Central memory CD8-positive, alpha-beta T cell (primary cell): ENCODE data around the gene CCT5.
"Not testable (repeated sequence)": the region's sequence is repeated elsewhere in the genome, so short reads cannot be mapped to it uniquely, and the experiment has no call there.

Experiments
- ATAC-seq: fragments of 150-1000 bp; cut with Tn5 transposase; replicated peaks from 2 replicates; pipeline ENCODE4 v1.10.0; 2022; ENCODE audit warnings: mild to moderate bottlenecking, moderate FRiP score, moderate number of reproducible peaks; ENCODE audit not compliant: poor library complexity, severe bottlenecking; ENCODE audit errors: extremely low read depth
- DNase-seq, 2 donors: peaks; one replicate each; pipeline ENCODE4 v3.0.0; 2021; ENCODE audit warnings: low spot score in 2 of 2
- H3K27ac Mint-ChIP-seq: one replicate; pipeline ENCODE4 v1.8.0; 2022; ENCODE audit warnings: low read depth, mild to moderate bottlenecking, moderate library complexity, mixed read lengths
- H3K27me3 Mint-ChIP-seq: one replicate; pipeline ENCODE4 v1.8.0; 2022; ENCODE audit warnings: mixed read lengths
- H3K36me3 Mint-ChIP-seq: one replicate; pipeline ENCODE4 v1.8.0; 2022; ENCODE audit warnings: mild to moderate bottlenecking, moderate library complexity, mixed read lengths; ENCODE audit not compliant: insufficient read depth
- H3K4me1 Mint-ChIP-seq: one replicate; pipeline ENCODE4 v1.8.0; 2022; ENCODE audit warnings: mixed read lengths
- H3K4me3 Mint-ChIP-seq: one replicate; pipeline ENCODE4 v1.8.0; 2022; ENCODE audit warnings: mild to moderate bottlenecking, moderate library complexity, mixed read lengths
- H3K9me3 Mint-ChIP-seq: one replicate; pipeline ENCODE4 v1.8.0; 2022; ENCODE audit warnings: mixed read lengths

The CCT5 gene

DNA sequence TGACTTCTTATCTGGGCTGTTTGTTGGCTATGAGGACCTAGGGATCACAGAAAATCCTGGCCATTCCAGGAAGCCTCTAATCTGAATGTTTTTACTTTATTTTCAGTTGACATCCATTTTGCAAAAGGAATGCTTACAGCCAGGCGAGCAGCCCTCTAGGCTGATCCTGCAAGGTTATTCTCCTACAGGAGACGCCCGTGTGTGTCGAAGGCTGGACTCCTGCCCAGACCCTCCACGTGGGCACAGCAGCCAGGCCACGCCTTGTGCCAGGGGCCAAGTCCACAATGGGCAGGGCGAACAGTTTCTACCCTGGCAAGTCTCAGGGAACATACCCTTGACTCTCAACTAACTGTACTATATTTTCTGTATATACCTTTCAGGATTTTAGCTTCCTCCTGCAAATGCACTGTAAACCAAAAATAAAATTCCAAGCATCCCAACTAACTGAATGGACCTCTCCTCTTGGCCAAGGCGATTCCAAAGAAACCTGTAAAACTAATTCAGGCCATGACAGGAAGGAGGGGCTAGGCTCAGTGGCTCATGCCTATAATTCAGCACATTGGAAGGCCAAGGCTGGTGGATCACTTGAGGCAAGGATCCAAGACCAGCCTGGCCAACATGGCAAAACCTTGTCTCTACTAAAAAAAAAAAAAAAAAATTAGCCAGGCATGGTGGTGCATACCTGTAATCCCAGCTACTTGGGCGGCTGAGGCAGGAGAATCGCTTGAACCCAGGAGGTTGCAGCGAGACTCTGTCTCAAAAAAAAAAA is 51.9 kb downstream of the CCT5 start:
- DNase-seq, result no peak
- Mint-ChIP-seq H3K9me3 (no peaks in the 10 kb centered on the region), H3K4me3 (no peak overlapping the region), H3K4me1 (peaks cover under 1% of the 10 kb centered on the region), H3K36me3 (no peaks in the 10 kb centered on the region), H3K27me3 (peaks cover 20% of the 10 kb centered on the region), H3K27ac (no peak overlapping the region)
- no peak for ATAC-seq

DNA sequence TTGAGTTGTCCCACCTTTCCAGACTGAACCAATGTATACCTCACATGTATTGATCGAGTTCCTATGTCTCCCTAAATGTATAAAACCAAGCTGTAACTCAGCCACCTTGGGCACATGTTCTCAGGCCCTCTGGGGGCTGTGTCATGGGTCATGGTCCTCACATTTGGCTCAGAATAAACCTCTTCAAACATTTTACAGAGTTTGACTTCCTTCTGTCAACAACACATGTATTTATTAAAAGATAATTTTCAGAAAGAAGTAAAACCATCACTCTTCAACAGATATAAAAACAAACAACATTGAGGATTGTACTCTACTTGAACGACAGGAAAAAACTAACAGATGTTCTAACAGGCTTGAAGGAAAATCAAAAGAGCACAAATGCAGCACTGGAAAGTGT is 53.1 kb downstream of the CCT5 start:
- H3K27ac Mint-ChIP-seq, result no peak overlapping the region

DNA sequence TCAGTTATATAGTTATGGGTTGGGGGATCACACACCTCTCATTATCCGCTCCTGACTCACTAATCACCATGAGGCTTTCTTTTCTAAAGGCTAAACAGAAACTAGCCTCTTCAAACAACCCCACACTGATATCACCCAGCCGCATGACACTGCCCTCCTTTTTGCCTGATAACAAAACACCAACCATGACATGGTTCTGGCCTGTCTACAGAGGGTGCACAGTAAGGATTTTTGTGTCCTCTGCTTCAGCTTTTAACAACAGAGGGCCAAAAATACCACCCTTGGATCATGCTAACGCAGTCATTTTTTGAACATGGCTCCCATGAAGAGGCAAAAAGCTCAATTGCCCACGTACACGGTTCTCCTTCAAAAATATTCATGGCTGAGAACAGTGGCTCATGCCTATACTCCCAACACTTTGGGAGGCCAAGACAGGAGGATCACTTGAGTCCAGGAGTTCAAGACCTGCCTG is 53.7 kb downstream of the CCT5 start:
- Mint-ChIP-seq H3K27ac (no peak overlapping the region), H3K9me3 (no peaks in the 10 kb centered on the region), H3K4me1 (peaks cover 7% of the 10 kb centered on the region), H3K4me3 (no peak overlapping the region), H3K36me3 (no peaks in the 10 kb centered on the region), H3K27me3 (peaks cover 26% of the 10 kb centered on the region)
- DNase-seq, result no peak
- ATAC-seq, result no peak

More for the DNA sequence above, 53.1 kb downstream of the CCT5 start:
- Mint-ChIP-seq H3K4me1 (peaks cover 7% of the 10 kb centered on the region), H3K4me3 (no peak overlapping the region), H3K27me3 (peaks cover 22% of the 10 kb centered on the region), H3K36me3 (no peaks in the 10 kb centered on the region), H3K9me3 (no peaks in the 10 kb centered on the region)
- no peak for ATAC-seq
- no peak for DNase-seq

DNA sequence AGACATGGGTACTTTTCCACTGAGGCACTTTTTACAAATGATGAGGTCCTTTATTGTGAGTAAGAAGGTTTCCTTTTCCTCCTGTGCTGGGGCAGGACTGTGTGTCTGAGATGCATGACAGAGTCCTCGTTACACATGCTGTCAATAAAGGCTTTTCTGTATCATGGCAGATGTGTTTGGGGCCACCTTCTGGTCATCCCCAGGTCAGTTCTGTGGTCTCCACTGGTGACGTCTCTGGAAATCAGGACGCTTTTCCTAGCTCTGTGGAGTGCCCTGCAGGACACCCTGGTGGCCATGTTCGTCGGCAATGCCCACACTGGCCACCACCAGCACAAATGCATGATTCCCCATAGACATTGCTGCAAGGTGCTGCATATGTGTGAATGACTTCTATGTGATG is 54.9 kb downstream of the CCT5 start:
- Mint-ChIP-seq H3K36me3 (no peaks in the 10 kb centered on the region), H3K4me3 (no peak overlapping the region), H3K27ac (no peak overlapping the region), H3K4me1 (peaks cover 7% of the 10 kb centered on the region), H3K9me3 (no peaks in the 10 kb centered on the region), H3K27me3 (peaks cover 31% of the 10 kb centered on the region)
- ATAC-seq (no peak), DNase-seq (no peak)

DNA sequence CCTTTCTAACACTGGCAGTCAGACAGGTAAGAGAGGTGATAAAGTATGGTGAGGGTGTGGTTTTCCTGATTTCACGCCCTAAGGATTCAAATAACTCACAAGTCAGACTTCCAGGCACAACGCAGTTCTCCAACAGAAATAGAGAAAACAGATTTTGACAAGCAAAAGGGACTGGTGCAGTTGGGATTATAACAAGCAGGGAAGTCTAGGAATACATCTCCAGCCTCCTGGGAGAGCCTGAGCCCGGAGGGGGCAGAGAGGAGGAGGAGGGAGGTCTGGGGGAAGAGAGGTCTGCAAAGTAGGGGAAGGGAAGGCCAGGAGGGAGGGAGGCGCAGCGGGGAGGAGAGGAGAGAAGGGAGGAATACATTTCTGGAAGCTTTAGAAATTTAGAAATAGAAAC is 56.0 kb downstream of the CCT5 start:
- H3K36me3 Mint-ChIP-seq, result no peaks in the 10 kb centered on the region
- H3K27ac Mint-ChIP-seq, result no peak overlapping the region
- peaks cover 7% of the 10 kb centered on the region for H3K4me1 Mint-ChIP-seq
- no peak overlapping the region for H3K4me3 Mint-ChIP-seq
- no peak for DNase-seq
- H3K9me3 Mint-ChIP-seq, result no peaks in the 10 kb centered on the region
- peaks cover 31% of the 10 kb centered on the region for H3K27me3 Mint-ChIP-seq
- no peak for ATAC-seq

DNA sequence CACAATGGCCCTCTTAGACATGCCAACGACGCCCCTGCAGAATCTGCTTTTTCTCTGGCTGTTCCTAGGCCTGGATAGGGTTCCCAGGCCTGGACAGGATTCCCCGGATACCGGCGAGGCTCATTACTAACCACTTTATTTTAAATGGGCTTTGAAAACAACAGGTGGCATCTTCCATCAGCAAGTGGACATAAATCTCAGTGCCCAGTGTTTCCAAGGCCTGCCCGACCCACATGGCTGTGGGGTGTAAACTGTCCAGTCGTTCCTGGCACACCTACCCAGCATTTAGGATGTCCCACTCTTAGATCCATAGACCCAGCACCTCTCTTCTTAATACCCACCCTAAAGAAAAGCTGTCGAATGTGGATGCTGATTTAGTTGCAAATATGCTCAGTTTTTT is 56.7 kb downstream of the CCT5 start:
- no peak overlapping the region for H3K27ac Mint-ChIP-seq
- no peaks in the 10 kb centered on the region for H3K36me3 Mint-ChIP-seq
- DNase-seq (no peak), ATAC-seq (no peak)
- peaks cover 31% of the 10 kb centered on the region for H3K27me3 Mint-ChIP-seq
- no peaks in the 10 kb centered on the region for H3K9me3 Mint-ChIP-seq
- peak overlapping the region; percentile 84 for H3K4me3 Mint-ChIP-seq
- H3K4me1 Mint-ChIP-seq, result peaks cover 7% of the 10 kb centered on the region

DNA sequence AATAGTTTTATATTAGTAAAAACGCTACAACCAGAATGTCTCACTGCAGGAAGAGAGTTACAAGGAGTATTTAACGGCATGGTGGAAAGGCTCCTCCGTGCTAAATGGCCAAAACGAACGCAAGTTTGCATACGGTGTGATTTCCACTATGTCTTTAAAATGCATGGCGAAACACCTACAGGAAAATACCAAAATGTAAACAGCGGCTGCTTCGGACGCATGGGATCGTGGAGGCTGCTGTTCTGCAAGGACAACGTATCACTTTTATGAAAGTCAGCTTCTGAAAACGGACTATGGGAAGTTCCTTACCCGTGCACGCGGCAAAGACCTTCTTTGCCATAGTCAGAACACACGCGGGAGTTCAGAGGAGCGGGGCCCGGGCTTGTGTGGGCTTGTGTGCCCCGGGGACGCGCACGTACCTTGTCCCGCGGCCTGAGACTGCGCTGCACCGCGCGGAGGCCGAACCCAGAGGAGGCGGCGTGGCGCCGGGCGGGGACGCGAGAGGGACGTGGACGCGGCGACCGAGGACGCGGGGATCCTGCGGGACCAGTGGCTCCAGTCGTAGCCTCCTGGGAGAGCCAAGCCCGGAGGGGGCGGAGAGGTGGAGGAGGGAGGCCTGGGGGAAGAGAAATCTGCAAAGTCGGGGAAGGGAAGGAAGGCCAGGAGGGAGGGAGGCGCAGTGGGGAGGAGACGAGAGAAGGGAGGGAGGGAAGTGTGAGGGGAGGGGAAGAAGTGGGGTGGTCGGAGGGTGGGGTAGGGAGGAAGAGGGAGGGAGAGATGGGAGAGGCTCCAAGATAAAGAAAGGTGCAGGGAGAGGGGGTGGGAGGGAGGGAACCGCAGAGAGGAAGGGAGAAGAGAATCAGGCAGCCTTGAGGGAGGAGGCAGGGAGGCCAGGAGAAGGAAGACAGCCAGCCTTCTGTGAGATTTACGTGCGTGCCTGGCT is 57.4 kb downstream of the CCT5 start, which contains the start of gene CMBL:
TSS of gene CMBL (minus strand) at position 697 of the 943 bp plus-strand sequence. CDS start 17,140 bp downstream, outside the sequence.
- no peaks in the 10 kb centered on the region for H3K9me3 Mint-ChIP-seq
- H3K27ac Mint-ChIP-seq, result no peak within 1 kb of the TSS
- no peak for ATAC-seq
- H3K4me3 Mint-ChIP-seq, result peak within 1 kb of the TSS; percentile 84
- no peaks in the 10 kb centered on the region for H3K36me3 Mint-ChIP-seq
- H3K27me3 Mint-ChIP-seq, result peaks cover 31% of the 10 kb centered on the region
- DNase-seq, result no peak
- peaks cover 7% of the 10 kb centered on the region for H3K4me1 Mint-ChIP-seq

DNA sequence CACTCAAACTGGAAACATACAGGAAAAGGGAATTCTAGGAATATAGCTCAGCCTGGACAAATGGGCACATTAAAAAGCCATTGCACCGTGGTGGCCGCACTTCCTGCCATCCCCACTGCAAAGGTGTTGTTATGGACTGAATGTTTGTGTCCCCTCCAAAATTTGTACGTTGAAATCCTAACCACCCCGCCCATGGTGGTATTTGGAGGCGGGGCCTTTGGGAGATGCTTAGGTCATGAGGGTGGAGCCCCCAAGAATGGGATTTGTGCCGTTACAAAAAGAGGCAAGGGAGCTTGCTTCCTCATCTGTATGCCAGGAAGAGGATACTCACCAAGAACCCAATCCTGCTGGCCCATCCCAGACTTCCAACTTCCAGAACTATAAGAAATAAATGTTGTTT is 58.8 kb downstream of the CCT5 start:
- H3K4me3 Mint-ChIP-seq, result no peak overlapping the region
- H3K27me3 Mint-ChIP-seq, result peaks cover 31% of the 10 kb centered on the region
- DNase-seq, result no peak
- peaks cover 7% of the 10 kb centered on the region for H3K4me1 Mint-ChIP-seq
- H3K9me3 Mint-ChIP-seq, result no peaks in the 10 kb centered on the region
- H3K27ac Mint-ChIP-seq, result no peak overlapping the region
- ATAC-seq, result no peak
- H3K36me3 Mint-ChIP-seq, result no peaks in the 10 kb centered on the region

DNA sequence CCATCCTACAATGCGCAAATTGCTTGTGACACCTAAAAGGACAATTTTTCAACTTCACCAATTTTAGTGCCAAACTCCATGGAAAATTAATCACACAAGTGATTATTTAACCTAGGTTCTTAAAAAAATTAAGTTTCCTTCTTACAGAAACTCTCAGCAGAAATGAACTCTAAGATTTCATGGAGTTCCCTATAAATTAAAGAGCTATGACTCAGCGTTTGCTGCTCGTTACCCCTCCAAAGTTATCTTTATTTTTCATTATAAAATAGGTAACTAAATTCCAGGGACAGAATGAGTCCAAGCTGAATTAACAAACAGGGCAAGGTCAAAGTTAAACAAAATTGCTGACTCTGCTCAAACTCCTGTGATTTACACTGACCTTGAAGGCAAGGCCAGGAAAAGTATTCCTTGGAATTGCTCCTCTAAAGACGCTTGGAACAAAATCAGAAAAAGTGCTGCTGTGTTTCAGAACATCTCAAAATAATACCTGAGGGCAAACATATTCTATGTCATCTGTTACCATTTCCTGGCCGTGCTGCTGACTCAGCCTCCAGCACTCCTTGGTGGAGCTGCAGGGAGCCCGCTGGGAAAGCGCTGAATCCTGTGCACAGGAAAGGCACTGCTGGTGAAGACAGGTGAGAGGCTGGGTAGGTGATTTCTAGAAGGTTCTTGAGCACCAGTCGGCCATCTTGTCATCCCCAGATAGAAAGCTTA is 60.1 kb downstream of the CCT5 start:
- DNase-seq (no peak), ATAC-seq (no peak)
- Mint-ChIP-seq H3K9me3 (no peaks in the 10 kb centered on the region), H3K4me1 (peaks cover 7% of the 10 kb centered on the region), H3K36me3 (no peaks in the 10 kb centered on the region), H3K27ac (no peak overlapping the region), H3K27me3 (peaks cover 31% of the 10 kb centered on the region), H3K4me3 (no peak overlapping the region)

DNA sequence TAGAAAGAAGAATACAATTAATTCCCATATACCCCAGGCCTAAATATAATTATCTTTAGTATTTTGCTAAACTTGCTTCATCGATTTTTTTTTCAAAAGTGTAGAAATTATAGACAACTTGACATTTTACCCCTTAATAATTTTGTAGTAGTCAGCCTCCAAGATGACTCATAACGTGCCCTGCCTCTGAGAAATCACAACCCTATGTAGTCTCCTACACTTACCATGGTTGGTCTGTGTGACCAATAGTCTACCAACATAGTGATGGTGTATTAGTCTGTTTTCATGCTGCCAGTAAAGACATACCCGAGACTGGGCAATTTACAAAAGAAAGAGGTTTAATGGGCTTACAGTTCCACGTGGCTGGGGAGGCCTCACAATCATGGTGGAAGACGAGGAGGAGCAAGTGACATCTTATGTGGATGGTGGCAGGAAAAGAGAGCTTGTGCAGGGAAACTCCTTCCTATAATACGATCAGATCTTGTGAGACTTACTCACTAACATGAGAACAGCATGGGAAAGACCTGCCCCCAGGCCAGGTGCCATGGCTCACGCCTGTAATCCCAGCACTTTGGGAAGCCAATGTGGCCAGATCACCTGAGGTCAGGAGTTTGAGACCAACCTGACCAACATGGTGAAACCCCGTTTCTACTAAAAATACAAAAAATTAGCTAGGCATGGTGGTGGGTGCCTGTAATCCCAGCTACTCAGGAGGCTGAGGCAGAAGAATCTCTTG is 60.9 kb downstream of the CCT5 start:
- H3K9me3 Mint-ChIP-seq, H3K4me3 Mint-ChIP-seq, H3K27ac Mint-ChIP-seq, ATAC-seq, H3K4me1 Mint-ChIP-seq, DNase-seq, H3K36me3 Mint-ChIP-seq: not testable (repeated sequence)
- peaks cover 26% of the 10 kb centered on the region for H3K27me3 Mint-ChIP-seq

DNA sequence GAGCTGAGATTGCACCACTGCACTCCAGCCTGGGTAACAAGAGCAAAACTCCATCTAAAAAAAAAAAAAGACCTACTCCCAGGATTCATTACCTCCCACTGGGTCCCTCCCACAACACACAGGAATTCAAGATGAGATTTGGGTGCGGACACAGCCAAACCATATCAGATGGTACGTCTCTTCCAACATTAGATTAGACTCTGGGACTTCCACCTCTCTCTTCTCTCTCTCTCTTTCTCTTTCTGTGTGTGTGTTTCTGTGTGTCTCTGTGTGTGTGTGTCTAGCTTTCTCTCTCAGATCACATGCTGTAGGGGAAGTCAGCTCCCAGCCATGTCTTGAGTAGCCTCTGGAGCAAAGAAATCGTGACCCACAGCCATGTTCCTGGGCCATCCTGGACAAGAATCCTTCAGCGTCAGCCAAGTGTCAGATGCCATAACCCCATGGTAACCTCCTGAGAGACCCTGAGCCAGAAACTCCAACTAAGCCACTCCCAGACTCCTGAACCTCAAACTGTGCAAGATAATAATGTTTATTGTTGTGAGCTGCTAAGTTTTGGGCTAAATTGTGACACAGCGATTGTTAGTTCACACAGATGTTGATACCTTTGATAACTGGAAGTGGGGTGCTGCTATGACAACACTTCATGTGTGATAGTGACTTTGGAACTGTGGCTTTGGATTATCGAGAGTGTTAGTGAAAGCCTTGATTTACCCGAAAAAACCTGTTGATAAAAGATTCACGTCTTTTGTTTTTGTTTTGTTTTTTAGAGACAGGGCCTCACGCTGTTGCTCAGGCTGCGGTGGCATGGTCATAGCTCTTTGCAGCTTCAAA is 61.7 kb downstream of the CCT5 start:
- Mint-ChIP-seq H3K27me3 (peaks cover 18% of the 10 kb centered on the region), H3K9me3 (no peaks in the 10 kb centered on the region), H3K4me1 (peaks cover 7% of the 10 kb centered on the region), H3K27ac (no peak overlapping the region), H3K36me3 (peaks cover 1% of the 10 kb centered on the region), H3K4me3 (no peak overlapping the region)
- DNase-seq, result no peak
- ATAC-seq, result no peak
